Mononuclear cell (primary cell): Measurements from ENCODE around the gene CXCL3. TPM values are rescaled to one million over a fixed set of nuclear protein-coding genes. Genes with fewer than 3 reads are reported as not detected.

Source experiments
- H3K27me3 ChIP-seq: 2 replicates; pipeline ENCODE4 v1.6.0; 2011; ENCODE audit warnings: low read length, control low read depth; ENCODE audit not compliant: insufficient read depth
- H3K4me1 ChIP-seq: 2 replicates; pipeline ENCODE4 v1.5.1; 2011; ENCODE audit warnings: mild to moderate bottlenecking, low read length, control low read depth; ENCODE audit not compliant: insufficient read depth
- H3K4me3 ChIP-seq: 2 replicates; pipeline ENCODE4 v1.5.1; 2011; ENCODE audit warnings: mild to moderate bottlenecking, low read length, moderate library complexity
- H3K9me3 ChIP-seq: 2 replicates; pipeline ENCODE4 v1.5.1; 2011; ENCODE audit warnings: low read depth, mild to moderate bottlenecking, control low read depth, low read length
- total RNA-seq: library from RNA; depleted of rRNA; stranded (reverse); fragments of >200 nt; gene quantifications from one replicate; pipeline ENCODE4 v1.2.3, GENCODE V29; 2012

Gene CXCL3
- total RNA-seq, 1 donor, result 46.6 TPM

DNA sequence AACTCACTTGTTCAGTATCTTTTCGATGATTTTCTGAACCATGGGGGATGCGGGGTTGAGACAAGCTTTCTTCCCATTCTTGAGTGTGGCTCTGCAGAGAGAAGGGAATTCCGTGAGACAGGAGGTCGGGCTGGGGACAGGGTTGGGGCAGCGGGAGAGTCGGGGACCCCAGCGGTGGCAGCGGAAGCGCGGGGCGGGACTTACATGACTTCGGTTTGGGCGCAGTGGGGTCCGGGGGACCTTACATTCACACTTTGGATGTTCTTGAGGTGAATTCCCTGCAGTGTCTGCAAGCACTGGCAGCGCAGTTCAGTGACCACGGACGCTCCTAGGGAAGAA, 434 bp downstream of the CXCL3 start:
- peaks cover 19% of the 10 kb centered on the region for H3K4me1 ChIP-seq
- no peaks in the 10 kb centered on the region for H3K9me3 ChIP-seq
- peaks cover 31% of the 10 kb centered on the region for H3K27me3 ChIP-seq
- H3K4me3 ChIP-seq, result peak overlapping the region; percentile 51

DNA sequence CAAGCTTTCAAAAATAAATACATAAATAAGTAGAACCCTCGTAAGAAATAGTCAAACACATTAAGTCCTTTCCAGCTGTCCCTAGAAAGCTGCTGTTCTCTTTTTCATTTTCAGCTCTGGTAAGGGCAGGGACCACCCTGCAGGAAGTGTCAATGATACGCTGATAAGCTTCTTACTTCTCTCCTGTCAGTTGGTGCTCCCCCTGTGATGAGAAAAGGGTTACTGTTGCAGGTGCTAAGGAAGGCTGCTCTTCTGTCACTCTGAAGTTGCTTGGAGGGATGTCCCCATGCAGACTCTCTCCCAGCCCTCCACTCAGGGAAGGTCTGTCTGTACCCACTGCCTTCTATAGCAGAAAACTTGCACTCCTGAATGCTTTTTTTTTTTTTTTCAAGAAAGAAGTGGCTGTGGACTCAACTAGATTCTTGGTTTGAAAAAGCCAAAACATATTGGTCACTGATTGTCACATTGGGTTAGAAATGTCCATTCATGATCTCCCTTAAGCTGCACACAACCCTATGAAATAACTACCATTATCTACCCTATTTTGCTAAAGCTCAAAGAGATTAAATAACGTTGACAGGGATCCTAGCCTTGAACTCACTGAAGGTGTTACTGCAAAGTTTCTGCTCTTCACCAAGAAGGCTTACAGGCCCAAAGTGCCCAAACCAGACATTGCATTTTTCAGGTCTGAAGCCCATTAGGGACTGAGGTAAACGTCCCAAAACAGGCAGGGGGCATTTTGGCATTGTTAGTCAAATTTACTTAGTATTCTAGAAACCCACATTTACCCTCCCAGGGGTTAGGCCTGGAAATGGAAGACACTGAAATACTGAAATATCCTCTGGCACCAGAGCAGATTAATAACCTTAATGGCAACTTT, 1.2 kb downstream of the CXCL3 start:
- Histone ChIP-seq H3K9me3 (no peaks in the 10 kb centered on the region), H3K4me1 (peaks cover 15% of the 10 kb centered on the region), H3K27me3 (peaks cover 31% of the 10 kb centered on the region), H3K4me3 (no peak overlapping the region)

DNA sequence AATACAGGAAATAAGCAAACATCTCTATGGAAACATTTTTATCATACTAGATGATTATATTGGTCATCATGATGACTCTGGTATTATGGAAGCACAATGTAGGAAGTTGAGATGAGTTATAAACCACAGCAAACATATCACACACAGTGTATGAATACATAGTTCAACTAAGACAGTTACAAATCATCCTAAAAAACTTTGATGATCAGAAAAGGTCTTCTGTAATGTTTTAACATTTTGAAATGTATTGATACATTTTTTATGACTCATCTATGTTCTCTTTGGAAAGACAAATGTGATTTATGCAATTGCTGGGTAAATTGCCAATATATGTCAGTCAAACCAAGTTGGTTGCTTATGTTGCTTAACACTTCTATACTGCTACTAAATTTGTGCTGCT, 4.8 kb downstream of the CXCL3 start:
- H3K27me3 ChIP-seq, result peaks cover 11% of the 10 kb centered on the region
- H3K4me3 ChIP-seq, result no peak overlapping the region
- peaks cover 8% of the 10 kb centered on the region for H3K4me1 ChIP-seq
- no peaks in the 10 kb centered on the region for H3K9me3 ChIP-seq

DNA sequence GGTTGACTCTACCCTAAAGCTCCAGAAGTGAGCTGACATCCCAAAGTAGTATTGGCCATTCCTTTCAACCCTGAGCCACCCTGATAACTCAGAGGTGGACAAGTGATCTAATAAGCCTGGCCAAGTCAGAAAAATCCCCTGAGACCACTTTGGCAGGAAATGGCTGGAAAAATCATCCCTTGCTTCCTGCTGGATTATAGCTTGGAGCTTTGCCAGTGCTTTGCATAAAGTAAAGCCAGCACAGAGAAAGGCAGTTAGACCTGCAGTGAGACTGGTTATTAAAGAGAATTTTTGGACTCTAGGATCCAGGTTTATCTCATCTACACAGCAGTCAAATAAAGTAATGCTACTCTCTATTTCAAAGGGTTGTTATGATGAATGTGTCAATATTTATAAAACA, 6.4 kb downstream of the CXCL3 start:
- Histone ChIP-seq H3K4me1 (no peaks in the 10 kb centered on the region), H3K9me3 (no peaks in the 10 kb centered on the region), H3K27me3 (peaks cover 4% of the 10 kb centered on the region), H3K4me3 (no peak overlapping the region)

DNA sequence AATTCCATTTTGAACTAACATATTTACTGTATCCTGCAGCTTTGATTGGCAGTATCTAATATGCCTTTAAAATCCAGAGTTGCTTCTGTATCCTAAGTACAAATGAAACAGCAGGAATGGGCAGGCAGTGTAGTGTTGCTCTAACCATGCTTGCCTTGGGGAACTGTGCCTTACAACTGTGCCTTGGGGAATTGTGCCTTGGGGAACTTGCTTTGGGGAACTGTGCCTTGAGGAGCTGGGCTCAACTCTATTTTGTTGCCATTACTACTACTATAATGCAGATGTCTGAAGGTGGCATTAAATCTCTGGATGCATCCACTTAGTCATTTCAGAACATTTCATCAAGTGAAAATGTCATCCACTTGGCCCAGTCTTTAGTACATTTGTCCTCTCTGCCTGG, 6.9 kb downstream of the CXCL3 start:
- H3K9me3 ChIP-seq, result no peaks in the 10 kb centered on the region
- no peaks in the 10 kb centered on the region for H3K4me1 ChIP-seq
- H3K4me3 ChIP-seq, result no peak overlapping the region
- peaks cover 3% of the 10 kb centered on the region for H3K27me3 ChIP-seq

DNA sequence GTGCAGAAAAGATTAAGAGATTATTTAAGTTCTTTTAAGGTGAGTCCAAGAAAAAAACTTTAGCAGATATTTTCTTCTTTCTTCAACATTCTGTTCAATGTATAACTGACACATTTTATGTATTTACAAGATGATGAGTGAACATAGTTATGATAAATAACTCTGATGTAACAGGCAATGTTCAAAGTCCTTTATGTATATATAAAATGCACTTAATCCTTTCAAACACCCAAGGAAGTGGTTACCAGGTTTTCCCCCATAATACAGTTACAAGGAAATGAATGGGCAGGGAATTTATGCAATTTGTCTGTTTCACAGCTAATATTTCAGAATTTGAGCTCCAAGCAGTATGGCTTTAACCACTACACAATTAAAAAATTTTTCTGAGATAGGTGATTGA, 8.2 kb downstream of the CXCL3 start:
- Histone ChIP-seq H3K27me3 (no peaks in the 10 kb centered on the region), H3K9me3 (no peaks in the 10 kb centered on the region), H3K4me1 (no peaks in the 10 kb centered on the region)

DNA sequence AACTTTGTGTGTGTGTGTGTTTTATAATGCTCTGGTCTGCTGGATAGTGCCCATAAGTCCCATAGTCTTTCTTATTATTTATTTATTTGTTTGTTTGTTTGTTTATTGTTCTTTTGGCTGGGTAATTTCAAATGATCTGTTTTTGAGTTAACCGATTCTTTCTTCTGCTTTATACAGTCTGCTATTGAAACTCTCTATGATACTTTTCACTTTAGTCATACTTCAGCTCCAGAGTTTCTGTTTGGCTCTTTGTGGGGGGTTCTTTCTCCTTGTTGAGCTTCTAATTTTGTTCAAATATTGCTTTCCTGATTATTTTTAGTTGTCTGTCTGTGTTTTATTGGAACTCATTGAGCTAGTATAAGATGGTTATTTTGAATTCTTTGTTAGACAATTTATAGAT, 10.0 kb downstream of the CXCL3 start:
- H3K9me3 ChIP-seq, result no peaks in the 10 kb centered on the region
- no peaks in the 10 kb centered on the region for H3K4me1 ChIP-seq
- no peaks in the 10 kb centered on the region for H3K27me3 ChIP-seq
- no peak overlapping the region for H3K4me3 ChIP-seq

More for the DNA sequence above, 8.2 kb downstream of the CXCL3 start:
- H3K4me3 ChIP-seq, result no peak overlapping the region

DNA sequence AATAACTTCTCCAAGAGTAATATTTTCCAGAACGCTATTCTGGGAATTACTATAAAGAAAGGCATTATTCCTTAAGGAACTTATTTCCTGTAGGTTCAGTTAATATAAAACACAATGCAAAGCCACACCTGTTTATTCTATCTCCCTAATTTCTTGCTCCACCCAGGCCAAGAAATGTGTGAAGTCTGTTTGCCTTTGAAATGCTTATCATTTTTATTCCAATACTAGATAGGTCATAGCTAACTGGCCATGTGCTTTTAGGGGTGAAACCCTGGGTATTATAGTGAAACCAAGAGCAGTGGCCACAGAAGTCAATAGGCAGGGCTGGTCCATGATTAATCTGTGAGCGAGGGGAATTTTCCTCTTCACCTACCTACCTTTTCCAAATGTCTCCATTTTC, 14.8 kb downstream of the CXCL3 start:
- H3K27me3 ChIP-seq, result no peaks in the 10 kb centered on the region
- no peak overlapping the region for H3K4me3 ChIP-seq

DNA sequence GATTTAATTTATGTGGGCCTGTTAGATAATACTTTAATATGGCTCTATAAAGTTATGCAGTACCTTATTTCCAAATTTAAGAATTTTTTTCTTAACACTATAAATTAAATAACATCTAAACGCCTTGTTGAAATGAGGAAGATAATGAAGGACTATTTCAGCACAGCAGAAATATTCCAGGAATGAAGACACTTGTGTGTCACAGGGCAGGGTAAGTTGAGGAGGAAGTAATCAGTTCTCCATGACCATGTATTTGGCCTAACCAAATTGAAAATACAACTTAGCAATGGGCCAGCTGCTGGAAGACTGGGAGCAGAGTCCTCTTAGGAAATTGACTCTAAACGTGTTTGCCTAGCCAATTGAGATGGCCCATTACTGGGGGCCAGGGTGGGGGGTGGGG, 16.9 kb downstream of the CXCL3 start:
- H3K27me3 ChIP-seq, result no peaks in the 10 kb centered on the region
- no peak overlapping the region for H3K4me3 ChIP-seq
- peaks cover 7% of the 10 kb centered on the region for H3K4me1 ChIP-seq
- no peaks in the 10 kb centered on the region for H3K9me3 ChIP-seq

More for the DNA sequence above, 14.8 kb downstream of the CXCL3 start:
- Histone ChIP-seq H3K9me3 (no peaks in the 10 kb centered on the region), H3K4me1 (peaks cover 1% of the 10 kb centered on the region)

DNA sequence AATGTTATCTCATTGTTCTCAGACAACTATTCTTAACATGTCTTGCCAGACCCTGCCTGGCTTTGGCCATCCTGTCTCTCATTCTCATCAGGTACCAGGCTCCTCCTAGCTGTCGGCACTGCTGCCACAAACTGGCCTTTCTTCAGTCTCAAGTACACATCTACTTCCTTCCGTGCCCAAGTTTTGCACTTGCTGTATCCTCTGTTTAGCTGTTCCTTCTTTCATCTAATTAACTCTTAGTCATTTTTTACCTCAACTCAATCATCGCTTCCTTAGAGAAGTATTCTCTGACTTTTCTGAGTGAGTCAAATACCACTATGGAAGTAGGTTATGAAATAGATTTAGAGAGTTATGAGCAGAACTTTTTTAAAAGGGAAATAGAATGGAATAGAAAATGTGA, 19.7 kb downstream of the CXCL3 start:
- Histone ChIP-seq H3K27me3 (no peaks in the 10 kb centered on the region), H3K4me3 (no peak overlapping the region), H3K4me1 (peaks cover 7% of the 10 kb centered on the region), H3K9me3 (no peaks in the 10 kb centered on the region)

DNA sequence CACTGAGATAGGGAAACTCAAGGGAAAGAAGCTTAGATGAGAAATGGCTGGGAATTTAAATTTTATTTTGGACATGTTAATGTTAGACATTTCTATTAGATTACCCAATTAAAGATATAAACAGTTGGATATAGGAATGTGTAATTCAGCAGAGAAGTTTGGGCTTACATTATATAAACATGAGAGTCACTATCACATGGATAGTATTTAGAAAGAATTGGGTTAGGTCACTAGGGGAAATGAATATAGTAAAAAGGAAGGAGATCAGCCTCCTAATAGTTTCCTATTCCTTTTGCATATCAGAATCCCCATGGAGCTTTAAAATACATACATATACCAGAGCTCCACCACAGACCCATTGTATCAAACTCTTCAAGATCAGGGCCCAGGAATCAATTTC, 20.4 kb downstream of the CXCL3 start:
- Histone ChIP-seq H3K27me3 (no peaks in the 10 kb centered on the region), H3K9me3 (no peaks in the 10 kb centered on the region), H3K4me1 (peaks cover 7% of the 10 kb centered on the region), H3K4me3 (no peak overlapping the region)

DNA sequence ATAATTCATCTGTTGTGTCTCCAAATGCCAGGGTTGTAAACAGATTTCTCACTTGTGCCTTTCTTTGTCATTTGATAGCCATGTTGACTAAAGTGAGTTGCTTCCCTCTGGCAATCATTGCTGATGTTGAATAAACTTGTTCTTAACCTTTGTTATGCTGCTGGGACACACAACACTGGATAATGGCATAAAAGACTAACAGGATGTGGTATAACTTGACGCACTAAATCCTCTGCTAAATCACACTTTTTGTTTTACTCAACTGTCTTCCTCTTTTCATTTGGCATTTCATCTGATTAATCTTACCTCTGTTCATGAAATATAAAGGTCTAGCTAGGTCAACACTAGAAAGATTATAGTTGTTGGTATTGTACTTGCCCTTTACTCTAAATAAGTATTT, 22.4 kb downstream of the CXCL3 start:
- no peaks in the 10 kb centered on the region for H3K27me3 ChIP-seq
- no peaks in the 10 kb centered on the region for H3K9me3 ChIP-seq
- H3K4me3 ChIP-seq, result no peak overlapping the region
- peaks cover 7% of the 10 kb centered on the region for H3K4me1 ChIP-seq

DNA sequence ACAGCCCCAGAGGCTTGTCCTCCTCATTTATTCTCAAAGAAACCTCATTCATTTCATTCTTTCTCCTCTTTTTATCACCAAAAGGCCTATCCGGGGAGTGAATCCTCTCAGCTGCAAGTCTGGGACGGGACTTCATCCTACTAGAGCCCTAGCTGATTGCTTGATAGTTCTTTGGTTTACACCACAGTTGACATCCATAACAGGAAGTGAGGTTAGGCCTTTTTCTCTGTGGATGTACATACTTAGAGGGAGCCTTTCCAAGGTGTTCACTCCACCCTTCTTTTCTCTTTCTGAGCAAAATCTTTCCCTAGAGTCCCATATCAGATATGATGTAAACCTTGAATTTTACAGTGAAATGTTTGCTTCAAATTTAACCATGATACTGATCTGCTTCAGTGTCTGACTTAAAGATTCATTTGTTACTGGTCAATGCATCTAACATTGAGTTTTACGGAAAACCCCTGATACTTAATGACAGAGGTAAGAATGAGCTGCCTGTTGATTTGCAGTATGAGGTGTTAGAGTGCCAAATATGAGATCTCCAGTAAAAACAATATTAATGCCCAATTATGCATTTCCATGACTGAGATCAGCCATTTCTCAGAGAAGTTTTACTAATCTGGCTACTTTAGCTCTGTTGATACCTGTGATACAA, 23.2 kb downstream of the CXCL3 start:
- Histone ChIP-seq H3K27me3 (no peaks in the 10 kb centered on the region), H3K4me1 (peaks cover 7% of the 10 kb centered on the region), H3K9me3 (no peaks in the 10 kb centered on the region), H3K4me3 (no peak overlapping the region)

DNA sequence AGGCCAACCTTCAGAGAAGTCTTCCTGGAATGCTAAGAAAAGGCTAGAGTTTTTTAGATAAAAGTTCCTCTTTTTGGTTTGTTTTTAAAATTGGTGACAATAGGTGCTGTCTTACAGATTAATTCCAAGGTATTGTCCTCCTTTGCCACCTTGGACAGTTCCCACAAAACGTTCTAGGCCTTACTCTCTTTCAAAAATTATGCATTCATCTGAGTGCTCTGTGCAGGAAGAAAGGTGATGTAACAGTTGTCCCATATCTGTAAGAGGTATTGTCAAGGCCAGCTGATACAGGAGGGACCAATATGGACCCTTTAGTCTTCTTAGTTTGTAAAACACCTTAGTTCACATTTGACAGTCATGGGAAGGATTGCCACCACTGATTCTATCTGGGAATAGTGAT, 24.2 kb downstream of the CXCL3 start:
- Histone ChIP-seq H3K27me3 (no peaks in the 10 kb centered on the region), H3K4me1 (peaks cover 7% of the 10 kb centered on the region), H3K4me3 (no peak overlapping the region), H3K9me3 (no peaks in the 10 kb centered on the region)

DNA sequence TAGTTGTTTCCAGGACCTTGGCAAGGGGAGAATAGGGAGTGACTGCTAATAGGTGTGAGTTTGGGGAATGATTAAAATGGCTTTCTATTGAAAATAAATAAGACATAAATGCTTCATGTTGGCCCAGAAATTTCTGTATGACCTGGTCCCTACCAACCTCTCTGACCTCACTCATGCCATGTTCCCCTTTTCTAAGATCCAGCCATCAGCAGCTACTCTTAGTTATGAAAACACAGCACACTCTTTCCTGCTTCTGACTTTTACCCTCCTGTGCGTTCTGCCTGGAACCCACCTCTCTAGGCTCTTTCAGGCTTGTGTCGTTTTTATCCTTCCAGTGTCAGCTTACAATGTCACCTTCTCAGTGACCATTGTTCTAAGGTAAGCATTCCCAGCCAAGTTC, 25.2 kb downstream of the CXCL3 start:
- Histone ChIP-seq H3K4me1 (peaks cover 2% of the 10 kb centered on the region), H3K9me3 (no peaks in the 10 kb centered on the region), H3K27me3 (no peaks in the 10 kb centered on the region), H3K4me3 (no peak overlapping the region)

DNA sequence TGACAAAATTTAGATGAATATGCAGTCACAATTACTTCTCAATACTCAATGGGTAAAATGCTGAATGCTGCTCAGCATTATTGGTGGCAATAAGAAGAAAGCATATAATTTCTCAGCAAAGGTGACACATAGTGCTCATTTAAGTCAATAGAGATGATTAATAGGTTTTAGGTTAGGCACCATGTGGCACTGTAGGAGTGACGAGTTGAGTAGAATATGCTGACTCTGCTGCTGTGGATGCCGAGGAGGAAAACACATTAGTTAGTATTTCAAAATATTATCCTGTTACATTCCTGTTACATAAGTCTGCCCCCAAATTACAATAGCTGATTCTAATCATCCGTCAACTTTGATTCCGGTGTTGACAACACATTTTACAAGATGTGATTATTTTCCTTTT, 26.4 kb downstream of the CXCL3 start:
- H3K4me3 ChIP-seq, result no peak overlapping the region
- H3K4me1 ChIP-seq, result no peaks in the 10 kb centered on the region
- no peaks in the 10 kb centered on the region for H3K27me3 ChIP-seq
- no peaks in the 10 kb centered on the region for H3K9me3 ChIP-seq
